GM19324 (cell line): ENCODE data around the gene PDCD2L.
"Not testable (repeated sequence)": the region's sequence is repeated elsewhere in the genome, so short reads cannot be mapped to it uniquely, and the experiment has no call there.

ENCODE experiments used
- ATAC-seq: cut with Tn5 transposase; IDR thresholded peaks from one replicate; pipeline ENCODE4 v1.9.1; 2021; ENCODE audit warnings: mild to moderate bottlenecking, moderate library complexity; ENCODE audit not compliant: unreplicated experiment, low FRiP score

The PDCD2L gene

GRCh38 chr19:34373601-34374288 lies 30.5 kb upstream of the PDCD2L start:
- ATAC-seq, result no peak

DNA sequence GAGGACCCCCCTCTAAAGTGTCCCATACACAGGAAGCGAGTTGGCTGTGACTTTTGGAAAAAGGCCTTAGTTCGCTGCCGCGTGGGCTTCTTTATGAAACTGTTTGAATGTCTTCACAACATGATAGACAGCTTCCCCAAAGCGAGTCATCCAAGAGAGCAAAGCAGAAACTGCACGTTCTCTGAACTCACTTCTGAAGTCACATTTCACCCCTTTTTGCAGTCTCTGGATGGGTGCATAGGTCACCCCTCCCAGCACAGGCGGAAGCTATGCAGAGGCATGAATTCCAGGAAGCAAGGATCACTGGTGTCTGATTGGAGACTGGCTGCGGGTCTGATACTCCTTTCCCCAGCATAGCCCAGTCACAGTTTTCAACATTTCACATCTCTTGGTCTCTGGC lies 28.6 kb upstream of the PDCD2L start:
- no peak for ATAC-seq

GRCh38 chr19:34380639-34381241 lies 23.5 kb upstream of the PDCD2L start:
- ATAC-seq, result no peak

GRCh38 chr19:34381399-34382251 lies 22.6 kb upstream of the PDCD2L start:
- ATAC-seq, result no peak

- ATAC-seq, result no peak
These were observed 21.7 kb upstream of the PDCD2L start for GRCh38 chr19:34382471-34382870.

GRCh38 chr19:34383599-34383998 lies 20.6 kb upstream of the PDCD2L start:
- no peak for ATAC-seq

DNA sequence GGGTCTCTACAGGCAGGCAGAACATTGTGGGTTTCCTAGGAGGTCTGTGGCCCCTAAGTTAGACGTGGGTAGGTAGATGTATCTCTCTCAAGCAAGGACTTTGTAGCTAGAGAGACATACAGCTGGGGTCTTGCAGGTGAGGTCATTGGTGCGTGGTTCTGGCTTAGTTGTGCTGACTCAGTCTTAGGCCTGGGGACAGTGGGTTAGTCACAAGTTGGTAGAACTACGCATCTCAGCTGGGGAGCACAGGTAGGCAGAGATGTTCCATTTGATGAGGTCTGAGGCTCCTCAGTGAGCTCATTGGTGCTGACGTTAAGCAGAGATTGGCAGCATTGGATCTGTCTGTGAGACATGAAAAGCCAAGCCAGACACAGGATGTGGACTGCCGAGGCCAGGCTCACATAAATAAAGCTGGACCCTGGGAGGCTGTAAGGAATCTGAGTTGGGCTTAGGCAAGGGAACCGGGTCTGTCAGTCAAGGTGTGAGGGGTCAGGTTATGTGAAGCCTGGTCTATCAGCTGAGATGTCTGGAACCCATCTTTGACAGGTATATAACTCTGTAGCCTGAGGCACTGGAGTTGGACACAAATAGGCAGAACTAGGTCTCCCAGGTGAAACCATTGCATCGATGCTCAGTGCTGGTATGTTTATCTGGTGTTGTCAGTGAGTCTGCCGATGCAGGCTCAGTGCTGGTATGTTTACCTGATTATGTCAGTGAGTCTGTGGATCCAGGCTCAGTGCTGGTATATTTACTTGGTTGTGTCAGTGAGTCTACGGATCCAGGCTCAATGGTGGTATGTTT lies 17.4 kb upstream of the PDCD2L start:
- no peak for ATAC-seq

DNA sequence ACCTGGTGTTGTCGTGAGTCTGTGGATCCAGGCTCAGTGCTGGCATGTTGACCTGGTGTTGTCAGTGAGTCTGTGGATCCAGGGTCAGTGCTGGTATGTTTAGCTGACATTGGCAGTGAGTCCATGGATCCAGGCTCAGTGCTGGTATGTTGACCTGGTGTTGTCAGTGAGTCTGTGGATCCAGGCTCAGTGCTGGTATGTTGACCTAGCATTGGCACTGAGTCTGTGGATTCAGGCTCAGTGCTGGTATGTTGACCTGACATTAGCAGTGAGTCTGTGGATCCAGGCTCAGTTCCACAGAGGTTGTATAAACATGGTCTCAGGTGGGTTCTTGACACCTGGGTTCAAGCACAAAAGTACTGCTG lies 16.8 kb upstream of the PDCD2L start:
- no peak for ATAC-seq

DNA sequence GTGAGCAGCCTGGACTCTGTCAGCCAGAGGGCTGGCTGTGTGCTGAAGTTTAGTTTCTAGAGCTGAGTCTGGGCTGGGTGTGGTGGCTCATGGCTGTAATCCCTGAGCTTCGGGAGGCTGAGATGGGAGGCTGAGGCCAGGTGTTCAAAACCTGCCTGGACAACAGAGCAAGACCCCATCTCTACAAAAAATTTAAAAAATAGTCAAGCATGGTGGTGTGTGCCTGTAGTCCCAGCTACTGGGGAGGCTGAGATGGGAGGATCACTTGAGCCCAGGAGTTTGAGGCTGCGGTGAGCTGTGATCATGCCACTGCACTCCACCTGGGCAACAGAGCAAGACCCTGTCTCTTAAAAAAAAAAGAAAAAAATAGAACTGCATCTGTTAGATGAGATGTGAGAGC lies 15.5 kb upstream of the PDCD2L start:
- not testable (repeated sequence) for ATAC-seq

- no peak for ATAC-seq
These were observed 12.4 kb upstream of the PDCD2L start for GRCh38 chr19:34391813-34392212.

DNA sequence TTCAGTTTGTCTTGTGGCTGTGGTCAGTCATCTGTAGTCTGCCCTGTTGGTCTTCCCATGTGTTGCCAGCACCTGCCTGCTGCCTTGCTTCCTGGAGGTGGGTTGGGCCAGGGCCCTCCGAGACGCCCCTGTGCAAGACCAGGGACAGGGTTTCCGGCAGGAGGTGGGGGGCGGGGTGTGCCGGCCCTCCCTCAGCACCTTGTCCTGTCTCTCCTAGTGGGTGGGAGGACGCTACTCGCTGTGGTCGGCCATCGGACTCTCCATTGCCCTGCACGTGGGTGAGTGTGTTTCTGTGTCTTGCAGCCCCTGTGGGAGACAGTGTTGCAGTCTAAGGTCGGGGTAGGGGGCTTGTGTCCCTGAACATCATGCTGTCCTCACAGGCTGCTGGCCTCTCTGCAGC lies 11.2 kb upstream of the PDCD2L start:
- ATAC-seq, result no peak

DNA sequence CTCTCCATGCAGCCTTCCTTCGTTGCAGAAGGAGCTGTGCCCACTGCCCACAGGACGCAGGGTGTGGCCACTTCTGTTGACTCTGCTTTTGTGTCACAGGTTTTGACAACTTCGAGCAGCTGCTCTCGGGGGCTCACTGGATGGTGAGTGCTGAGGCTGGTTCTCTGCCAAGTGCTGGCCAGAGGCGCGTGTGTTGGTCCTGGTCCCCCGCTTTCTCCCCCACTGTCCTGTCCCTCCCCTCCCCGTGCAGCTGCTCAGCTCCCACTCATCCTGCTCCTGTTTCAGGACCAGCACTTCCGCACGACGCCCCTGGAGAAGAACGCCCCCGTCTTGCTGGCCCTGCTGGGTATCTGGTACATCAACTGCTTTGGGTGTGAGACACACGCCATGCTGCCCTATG lies 10.6 kb upstream of the PDCD2L start:
- no peak for ATAC-seq

- ATAC-seq, result no peak
These were observed 6.3 kb upstream of the PDCD2L start for GRCh38 chr19:34397853-34398252.

- ATAC-seq, result no peak
These were observed 4.3 kb upstream of the PDCD2L start for GRCh38 chr19:34399886-34400285.

DNA sequence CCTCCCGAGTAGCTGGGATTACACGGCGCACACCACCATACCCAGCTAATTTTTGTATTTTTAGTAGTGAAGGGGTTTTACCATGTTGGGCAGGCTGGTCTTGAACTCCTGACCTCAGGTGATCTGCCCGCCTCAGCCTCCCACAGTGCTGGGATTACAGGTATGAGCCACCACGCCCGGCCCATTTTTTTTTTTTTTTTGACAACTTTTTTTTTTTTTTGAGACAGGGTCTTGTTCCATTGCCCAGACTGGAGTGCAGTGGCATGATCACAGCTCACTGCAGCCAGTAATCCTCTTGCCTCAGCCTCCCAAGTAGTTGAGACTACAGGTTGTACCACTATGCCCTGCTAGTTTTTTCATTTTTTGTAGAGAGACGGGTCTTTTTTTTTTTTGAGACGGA lies 3.4 kb upstream of the PDCD2L start:
- ATAC-seq, result not testable (repeated sequence)

- ATAC-seq, result no peak
These were observed 2.1 kb upstream of the PDCD2L start for GRCh38 chr19:34402074-34402600.

DNA sequence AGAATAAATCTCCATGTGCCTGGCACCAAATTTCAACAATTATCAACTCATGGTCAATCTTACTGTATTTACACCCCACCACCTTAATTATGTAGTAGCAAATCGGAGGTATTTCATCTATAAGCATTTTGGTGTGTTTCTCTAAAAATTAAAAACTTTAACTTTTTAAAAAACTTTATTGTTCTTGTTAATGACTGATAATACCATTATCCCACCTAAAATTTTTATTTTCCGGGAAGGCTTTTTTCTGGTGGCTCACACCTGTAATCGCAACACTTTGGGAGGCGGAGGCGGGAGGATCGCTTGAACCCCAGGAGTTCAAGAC lies 453 bp upstream of the PDCD2L start:
- no peak for ATAC-seq

DNA sequence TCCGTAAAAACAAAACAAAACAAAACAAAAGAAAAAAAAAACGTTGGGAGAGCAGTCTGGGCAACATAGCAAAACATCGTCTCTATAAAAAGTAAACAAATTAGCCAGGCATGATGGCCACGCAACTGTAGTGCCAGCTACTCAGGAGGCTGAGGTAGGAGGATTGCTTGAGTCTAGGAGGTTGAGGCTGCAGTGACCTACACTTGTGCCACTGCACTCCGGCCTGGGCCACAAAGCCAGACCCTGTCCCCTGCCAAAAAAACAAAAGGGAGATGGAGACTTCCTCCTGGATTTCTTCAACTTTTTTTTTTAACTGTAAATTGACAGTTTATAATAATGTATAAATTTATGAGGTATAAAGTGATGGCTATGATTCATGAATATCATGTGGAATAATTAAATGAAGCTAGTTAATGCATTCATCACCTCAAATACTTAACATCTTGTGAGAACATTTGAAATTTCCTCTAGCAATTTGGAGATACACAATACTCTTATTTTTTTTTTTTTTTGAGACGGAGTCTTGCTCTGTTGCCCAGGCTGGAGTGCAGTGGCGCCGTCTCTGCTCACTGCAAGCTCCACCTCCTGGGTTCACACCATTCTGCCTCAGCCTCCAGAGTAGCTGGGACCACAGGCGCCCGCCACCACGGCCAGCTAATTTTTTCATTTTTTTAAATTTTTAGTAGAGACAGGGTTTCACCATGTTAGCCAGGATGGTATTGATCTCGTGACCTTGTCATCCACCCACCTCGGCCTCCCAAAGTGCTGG lies 1.9 kb downstream of the PDCD2L start:
- no peak for ATAC-seq

DNA sequence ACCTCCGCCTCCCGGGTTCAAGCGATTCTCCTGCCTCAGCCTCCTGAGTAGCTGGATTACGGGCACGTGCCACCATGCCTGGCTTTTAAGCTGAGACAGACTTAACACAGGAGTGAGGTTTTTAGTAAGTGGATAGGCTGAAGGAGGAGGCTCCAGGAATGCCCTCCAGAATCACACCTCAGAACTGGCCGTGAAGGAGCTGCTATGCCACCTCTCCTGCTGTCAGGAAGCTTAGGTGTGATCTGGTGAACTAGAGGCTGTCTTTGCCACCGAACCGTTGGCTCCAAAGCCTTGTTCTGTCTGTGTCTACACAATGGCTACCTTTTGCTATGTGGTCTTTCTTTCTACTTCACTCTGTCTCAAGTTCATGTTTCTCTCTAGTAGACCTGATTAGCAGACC lies 4.2 kb downstream of the PDCD2L start:
- ATAC-seq, result no peak
